NCI-H2107 treated with DMSO at 0.1 percent for 48 hours (cell line): ENCODE data around the gene RAB40C.

Source experiments
- DNase-seq: peaks from one replicate; lab custom pipeline; 2025; ENCODE audit not compliant: unreplicated experiment; lab: John Stamatoyannopoulos, UW

The RAB40C gene

DNA sequence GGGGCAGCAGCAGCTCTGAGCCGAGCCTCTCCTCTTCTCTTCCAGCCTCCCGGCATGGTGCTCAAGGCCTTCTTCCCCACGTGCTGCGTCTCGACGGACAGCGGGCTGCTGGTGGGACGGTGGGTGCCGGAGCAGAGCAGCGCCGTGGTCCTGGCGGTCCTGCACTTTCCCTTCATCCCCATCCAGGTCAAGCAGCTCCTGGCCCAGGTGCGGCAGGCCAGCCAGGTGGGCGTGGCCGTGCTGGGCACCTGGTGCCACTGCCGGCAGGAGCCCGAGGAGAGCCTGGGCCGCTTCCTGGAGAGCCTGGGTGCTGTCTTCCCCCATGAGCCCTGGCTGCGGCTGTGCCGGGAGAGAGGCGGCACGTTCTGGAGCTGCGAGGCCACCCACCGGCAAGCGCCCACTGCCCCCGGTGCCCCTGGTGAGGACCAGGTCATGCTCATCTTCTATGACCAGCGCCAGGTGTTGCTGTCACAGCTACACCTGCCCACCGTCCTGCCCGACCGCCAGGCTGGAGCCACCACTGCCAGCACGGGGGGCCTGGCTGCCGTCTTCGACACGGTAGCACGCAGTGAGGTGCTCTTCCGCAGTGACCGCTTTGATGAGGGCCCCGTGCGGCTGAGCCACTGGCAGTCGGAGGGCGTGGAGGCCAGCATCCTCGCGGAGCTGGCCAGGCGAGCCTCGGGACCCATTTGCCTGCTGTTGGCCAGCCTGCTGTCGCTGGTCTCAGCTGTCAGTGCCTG lies 15.7 kb upstream of the RAB40C start:
- no peak for DNase-seq

DNA sequence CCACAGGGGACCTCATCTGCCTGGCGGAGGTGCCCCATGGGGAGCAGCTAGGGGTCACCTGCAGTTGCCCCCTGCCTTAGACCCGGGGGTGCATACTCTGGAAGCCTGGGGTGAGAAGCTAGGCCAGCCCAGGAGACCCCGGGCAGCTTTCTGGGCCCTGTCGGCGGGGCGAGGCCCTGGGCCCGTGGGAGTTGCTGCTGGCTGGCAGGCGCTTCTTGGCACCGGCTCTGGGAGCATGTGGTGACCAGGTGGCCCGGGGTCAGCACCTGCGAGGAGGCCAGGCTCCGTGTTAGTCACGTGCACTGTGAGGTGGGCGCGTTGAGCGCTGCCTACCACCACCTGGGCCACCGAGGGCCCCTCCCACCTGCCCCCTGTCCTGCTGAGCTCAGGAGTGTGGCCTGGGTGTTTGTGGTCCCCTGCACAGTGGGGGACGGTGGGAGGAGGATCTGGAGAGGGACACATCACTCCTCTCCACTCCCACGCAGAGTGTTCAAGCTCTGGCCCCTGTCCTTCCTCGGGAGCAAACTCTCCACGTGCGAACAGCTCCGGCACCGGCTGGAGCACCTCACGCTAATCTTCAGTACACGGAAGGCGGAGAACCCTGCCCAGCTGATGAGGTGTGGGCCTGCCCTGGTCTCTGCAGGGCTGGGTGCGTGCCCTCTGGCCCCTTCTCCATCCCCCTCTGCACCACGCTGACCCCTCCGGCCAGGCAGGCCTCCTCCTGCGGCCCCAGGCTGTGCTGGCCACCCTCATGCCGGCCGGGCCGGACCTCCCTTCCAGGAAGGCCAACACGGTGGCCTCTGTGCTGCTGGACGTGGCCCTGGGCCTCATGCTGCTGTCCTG lies 14.3 kb upstream of the RAB40C start:
- no peak for DNase-seq

- no peak for DNase-seq
These were observed 13.6 kb upstream of the RAB40C start for GRCh38 chr16:576197-576822.

DNA sequence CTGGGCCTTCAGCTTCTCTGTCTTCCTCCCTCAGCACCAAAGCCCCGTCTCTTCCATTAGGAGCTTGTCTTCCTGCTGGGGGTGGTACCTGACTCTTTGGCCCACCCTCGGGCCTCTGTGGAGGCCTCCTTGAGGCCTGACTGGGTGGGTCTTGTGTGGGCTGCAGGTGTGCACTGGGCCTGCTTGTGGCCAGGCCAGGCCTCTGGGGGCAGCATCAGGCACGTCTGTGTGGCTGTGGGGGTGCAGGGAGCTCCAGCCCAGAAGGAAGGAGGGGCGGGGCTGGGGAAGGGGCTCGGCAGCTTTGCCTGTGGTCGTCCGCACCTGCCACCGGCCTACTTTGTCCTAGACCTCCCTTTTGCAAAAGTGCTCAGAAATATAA lies 13.1 kb upstream of the RAB40C start:
- no peak for DNase-seq

DNA sequence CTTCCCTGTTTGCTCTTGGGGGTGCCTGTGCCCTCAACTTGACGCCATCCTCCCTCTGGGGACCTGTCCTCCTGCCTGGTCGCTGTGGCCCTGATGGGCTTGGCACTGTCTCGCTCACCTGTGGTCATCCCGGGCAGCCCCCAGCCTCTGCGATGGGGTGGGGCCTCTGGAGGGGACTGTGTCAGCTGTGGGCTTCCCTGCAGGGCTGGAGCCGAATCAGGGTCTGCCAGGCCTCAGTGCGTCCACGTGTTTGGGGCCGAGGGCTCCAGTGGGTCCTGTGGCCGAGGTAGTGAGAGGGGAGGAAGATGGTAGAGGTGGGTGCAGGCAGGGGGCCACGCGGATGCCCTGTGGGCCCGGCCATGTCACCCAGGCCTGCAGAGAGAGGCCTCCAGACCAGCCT lies 12.1 kb upstream of the RAB40C start:
- DNase-seq = no peak

GRCh38 chr16:578232-578869 lies 11.5 kb upstream of the RAB40C start:
- no peak for DNase-seq

GRCh38 chr16:578870-579405 lies 10.9 kb upstream of the RAB40C start:
- DNase-seq = no peak

- no peak for DNase-seq
These were observed 9.5 kb upstream of the RAB40C start for GRCh38 chr16:580141-580945.

DNA sequence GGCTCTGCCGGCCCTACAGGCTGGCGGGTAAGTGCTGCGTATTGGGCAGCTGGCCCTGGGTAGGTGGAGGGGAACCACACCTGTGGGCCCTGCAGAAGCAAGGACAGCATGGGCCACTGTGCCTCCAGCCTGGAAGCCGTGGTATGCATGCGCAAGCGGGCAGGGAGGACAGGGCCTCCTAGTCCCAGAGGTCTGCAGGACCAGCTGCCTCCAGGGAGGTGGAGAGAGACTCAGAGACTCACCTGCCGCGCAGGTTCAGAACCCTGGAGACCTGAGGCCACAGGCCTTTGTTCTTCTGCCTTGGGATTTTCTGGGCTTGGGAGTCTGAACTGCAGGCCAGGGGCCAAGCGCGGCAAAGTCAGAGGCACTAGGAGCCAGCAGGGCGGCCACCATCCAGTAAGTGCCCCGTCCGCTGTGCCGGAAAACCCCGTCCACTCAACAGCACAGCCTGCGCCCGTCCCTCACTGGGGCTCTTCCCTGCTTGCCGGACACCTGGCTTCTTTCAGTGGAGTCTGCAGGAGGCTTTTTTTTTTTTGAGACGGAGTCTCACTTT lies 8.8 kb upstream of the RAB40C start:
- DNase-seq = no peak

DNA sequence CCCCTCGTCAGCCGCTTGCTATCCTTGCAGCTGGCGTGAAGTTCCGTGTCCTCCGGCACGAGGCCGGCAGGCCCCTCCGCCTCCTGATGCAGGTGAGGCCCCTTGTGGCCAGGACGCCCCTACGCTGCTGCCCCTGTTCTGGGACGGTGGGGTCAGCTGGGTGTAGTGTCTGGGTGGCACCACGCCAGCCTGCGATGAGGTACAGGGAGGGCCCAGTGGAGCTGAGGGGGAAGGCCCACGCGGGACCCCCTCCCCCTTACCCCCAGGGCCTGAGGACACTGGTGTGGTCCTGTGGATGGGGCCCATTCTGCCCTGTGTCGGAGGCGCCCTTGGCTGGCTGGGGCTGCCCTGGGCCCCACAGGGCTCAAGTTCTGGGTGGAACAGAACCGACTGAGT lies 7.7 kb upstream of the RAB40C start:
- no peak for DNase-seq

DNA sequence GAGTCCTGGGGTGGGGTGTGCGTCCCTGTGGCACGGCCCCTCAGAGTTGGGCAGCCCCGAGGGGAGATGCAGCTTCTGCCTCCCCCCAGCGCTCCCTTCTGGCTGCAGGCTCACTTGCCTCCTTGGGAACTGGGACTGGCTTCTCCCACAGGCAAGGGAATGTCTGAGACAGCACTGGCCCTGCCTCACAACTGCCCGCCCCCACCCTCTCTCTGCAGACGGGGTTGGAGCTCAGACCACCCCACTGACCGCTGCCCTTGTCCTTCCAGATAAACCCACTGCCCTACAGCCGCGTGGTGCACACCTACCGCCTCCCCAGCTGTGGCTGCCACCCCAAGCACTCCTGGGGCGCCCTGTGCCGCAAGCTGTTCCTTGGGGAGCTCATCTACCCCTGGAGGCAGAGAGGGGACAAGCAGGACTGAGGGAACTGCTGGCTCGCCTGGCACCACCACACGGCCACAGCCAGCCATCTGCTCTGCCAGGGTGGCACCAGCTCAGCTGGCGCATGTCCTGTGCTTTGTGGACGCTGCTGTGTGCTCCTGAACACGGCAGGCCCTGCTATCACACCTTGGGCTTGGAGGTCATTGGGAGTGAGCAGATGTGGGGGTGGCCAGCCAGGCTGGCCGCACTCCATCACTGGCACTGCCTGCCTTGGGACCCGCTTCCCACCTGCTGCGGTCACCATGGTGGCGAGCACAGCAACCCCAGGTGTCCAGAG lies 7.1 kb upstream of the RAB40C start:
- no peak for DNase-seq

- no peak for DNase-seq
These were observed 6.4 kb upstream of the RAB40C start for GRCh38 chr16:583470-583814.

DNA sequence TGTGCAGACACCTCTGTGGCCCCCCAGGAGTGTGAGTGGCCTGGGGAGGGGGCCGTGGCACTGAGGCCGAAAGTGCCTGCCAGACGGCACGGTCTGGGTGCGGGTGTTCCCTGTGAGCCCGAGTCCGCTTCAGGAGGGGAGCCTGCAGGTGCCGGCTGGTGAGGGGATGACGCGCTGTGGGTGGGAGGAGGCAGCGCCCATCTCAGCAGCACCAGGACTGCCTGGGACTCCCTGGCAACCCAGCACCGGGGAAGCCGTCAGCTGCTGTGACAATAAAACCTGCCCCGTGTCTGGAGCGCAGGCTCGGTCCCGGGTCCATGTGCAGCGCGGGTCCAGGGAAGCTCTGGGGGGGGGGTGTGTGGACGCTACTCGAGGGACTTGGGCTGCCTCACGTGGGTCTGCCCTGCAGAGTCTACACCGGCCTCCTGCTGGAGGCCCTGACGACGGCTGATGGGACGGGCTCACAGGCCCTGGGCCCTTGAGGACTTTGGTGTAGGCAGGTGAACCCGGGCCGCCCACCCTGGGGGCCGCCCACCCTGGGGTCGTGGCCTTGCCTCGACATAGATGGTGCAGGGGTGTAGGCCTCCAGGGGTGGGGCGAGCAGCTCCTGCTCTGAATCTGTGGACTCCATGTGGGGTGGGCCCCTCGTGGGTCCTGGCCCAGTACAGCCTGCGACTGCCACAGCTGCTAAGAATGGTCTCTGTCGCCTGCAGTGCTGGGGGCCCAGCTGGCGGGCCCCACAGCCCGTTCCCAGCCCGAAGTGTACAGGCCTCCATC lies 5.9 kb upstream of the RAB40C start:
- no peak for DNase-seq

DNA sequence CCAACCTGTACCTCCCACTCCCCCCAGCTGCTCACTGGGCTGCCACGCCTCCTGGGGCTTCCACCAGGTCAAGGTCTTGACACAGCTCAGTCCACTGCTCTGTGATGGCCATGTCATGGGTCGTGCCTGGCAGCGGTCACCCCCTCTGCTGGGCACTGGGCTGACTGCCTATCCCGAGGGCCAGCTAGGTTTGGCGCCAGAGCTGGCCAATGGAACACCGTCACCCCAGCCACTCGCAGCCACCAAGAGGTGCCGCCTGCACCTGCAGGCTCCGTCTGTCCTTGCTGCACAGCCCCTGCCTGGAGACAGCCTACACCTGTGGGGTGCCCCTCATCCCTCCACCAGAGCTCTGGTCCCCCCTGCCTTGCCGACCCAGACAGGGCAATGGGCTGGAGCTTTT lies 4.5 kb upstream of the RAB40C start:
- DNase-seq = no peak

DNA sequence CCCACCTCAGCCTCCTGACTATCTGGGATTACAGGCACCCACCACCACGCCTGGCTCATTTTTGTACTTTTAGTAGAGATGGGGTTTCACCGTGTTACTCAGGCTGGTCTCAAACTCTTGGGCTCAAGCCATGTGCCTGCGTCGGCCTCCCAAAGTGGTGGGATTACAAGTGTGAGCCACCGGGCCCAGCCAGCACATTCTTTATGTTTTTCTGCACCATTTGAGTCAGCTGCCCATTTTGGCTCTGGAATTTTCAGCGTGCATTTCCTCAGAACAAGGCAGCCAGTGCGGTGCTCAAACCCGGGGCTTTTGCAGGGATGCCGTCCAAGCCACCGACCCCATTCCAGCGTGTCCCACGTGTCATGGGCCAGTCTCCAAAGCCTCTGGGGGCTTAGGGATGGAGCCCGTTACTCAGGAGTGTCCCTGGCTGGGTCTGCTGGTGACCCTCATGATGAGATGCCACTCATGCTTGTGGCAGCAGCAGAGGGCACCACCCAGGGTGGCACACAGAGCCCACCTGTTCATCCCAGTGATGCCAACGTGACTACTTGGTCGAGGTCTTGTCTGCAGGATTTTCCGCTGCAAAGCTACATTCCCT lies 3.7 kb upstream of the RAB40C start:
- no peak for DNase-seq

GRCh38 chr16:586645-587590 lies 2.9 kb upstream of the RAB40C start:
- DNase-seq = no peak

DNA sequence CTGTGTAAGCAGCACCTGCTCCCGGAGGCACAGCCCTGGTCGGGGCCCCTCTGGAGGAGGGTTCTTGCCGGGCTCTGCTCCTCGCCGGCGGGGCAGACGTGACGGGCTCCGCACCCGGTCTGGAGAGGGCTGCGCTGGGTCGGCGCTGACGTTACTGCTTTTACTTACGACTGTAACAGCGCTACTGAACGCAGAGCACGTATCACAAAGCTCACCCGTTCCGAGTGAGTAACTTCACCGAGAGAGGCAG lies 1.3 kb upstream of the RAB40C start:
- no peak for DNase-seq
